NCI-H69 (cell line): ENCODE results near the gene SYT3.

Source experiments
- DNase-seq: peaks from one replicate; lab custom pipeline; 2025; lab: John Stamatoyannopoulos, UW

The SYT3 gene

GRCh38 chr19:50661766-50662650, 22.3 kb upstream of the SYT3 start:
- DNase-seq: no peak

DNA sequence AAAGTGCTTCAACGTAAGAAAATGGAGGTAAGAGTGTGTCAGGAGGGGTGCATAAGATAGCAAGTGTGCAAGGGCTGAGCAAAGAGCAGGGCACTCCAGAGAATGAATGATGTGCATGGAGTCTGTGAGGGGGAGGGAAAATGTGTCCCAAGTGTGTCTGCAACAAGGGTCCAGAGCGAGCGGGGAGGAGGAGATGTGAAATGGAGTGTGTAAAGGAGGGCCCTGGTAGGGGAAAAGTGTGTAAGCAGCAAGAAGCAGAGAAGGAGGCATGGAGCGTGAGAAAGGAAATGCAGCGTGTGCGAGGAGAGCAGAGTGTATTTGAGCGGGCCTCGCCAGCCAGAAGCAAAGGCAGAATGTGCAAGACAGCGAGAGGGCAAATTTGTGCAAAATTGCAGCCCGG, 21.3 kb upstream of the SYT3 start:
- DNase-seq: no peak

GRCh38 chr19:50660088-50660366, 20.3 kb upstream of the SYT3 start:
- no peak for DNase-seq

GRCh38 chr19:50659318-50660087, 19.8 kb upstream of the SYT3 start:
- DNase-seq: peak; percentile 38

DNA sequence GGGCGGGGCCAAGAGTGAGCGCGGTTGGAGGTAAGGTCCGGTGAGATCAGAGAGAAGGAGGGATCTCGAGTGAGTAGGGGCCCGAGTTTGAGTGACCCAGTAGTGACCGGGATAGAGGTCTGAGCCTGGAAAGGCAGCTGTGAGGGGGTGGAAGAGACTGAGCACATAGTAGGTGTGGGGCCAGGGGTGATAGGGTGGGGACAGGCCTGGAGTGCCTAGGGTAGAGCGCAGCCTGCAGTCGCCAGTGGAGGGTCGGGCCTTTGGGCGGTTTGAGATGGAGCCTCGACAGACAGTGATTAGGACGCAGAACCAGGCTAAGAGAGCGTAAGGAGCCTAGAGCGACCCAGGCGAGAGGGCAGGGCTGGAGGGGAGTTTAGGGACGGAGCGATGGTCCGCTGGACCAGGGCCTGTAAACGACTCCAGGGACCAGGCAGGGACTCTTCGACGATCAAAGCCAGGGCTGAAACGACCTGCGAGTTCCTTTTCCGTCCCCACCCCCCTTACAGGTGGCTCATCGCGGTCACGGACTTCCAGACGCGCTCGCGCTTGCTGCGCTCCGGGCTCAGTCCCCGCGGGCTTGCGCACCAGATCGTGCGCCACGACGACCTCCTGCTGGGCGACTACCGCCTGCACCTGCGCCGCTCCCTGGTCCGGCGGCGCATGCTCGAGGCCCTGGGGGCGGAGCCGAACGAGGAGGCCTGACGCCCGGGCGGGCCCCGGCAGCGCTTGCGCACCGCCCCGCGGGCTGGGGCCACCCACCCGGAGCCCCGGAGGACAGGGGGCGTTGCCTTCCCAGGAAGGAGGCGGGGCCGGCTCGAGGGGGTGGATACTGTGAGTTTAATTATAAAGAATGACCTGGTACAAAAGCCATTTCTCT, 19.0 kb upstream of the SYT3 start:
- peak; percentile 80 for DNase-seq

GRCh38 chr19:50657712-50658440, 18.2 kb upstream of the SYT3 start:
- peak; percentile 59 for DNase-seq

- DNase-seq: no peak
Measured at GRCh38 chr19:50657222-50657669, 17.6 kb upstream of the SYT3 start.

DNA sequence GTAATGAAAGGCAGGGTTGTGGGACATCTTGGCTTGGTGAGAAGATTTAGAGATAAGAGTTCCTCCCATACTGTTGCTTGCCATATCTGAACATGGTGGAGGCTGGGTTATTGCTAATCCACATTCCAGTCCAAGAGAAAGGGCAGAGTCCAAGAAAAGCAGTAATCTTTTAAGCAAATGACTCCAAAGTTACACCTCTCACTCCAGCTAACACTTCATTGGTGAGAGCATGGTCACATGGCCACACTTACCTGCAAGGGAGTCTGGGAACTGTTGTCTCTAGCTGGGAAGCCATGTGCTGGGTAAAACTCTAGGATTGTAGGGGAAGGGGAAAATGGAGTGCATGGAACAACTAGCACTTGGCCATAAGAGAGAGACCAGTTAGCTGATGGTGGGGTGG, 15.2 kb upstream of the SYT3 start:
- no peak for DNase-seq

DNA sequence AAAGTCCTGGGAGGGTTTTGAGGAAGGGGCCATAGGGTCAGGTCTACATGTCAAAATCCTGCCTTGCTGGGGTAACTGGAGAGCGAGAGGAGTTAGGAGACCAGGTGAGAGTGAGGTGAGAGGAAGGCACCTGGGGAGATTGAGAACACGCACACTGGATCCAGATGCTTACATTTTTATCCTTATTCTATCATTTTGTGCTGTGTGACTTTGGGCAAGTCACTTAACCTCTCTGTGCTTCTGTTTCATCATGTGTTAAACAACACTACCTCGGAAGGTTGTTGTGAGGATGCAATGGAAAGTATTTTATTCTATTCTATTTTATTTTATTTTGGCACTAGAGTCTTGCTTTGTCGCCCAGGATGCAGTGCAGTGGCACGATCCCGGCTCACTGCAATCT, 13.0 kb upstream of the SYT3 start:
- DNase-seq: no peak

GRCh38 chr19:50651174-50651573, 11.5 kb upstream of the SYT3 start:
- DNase-seq: no peak

DNA sequence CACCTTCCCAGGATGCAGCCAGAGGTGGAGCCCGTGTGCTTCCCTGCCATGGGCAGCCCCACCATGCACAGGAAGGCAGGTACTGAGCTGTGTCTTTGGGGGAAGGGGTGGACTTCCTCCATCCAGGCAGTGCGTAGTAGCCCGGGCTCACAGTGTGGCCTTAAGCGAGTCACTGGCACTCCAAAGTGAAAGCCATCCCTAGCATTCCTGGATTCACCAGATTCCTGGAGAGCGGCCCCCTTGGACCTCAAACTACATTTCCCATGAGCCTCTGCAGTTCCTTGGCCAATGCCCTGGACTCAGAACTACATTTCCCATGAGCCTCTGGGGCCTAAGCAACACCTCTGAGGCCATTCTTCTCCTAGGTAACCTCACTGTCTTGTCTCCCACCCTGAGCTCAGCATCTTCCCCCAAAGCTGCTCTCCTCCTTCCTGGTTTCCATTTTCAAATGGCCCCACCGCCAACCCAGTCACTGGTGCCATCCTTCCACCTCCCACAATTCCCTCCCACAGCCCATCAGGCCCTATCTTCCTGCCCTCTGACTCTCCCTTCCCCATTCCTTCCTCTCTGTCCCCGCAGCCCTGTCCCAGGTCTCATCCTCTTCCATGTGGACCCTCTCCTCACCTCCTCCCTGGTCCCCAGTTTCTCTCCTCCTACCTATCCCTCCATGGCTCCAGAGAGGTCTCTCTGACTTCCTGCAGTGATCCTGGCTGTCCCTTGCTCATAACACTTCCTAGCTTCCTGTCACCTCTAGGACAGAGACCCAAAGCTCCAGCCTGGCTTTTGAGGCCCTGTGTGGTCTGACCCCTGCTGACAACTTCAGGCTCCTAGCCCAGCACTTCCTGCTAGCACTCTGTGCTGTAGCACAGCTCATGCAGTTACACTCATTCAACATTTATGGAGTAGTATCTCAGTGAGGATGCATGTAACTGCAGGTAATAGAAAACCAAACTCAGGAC, 10.0 kb upstream of the SYT3 start, which contains the start of gene C19orf81:
C19orf81 (plus strand) TSS at position 13 of the 959 bp plus-strand sequence; CDS start at position 13, 0 bp downstream.
- no peak for DNase-seq

DNA sequence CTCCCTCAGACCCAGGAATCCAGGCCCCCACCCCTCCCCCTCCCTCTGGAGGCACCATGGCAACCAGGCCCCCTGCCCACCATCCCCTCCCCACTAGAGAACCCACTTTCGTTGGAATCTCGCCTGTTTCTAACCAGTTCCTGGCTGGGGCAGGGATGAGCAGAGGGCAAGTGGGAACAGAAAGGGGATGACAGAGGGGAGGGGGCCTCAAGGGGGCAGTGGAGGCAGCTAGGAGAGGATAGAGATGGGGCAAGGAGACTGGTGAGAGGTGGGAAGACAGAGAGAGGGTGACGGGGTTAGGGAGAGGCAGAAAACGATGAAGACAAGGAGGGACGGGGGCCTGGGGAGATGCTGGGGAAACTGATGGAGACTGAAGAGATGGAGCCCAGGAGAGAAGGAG, 9.0 kb upstream of the SYT3 start:
- no peak for DNase-seq

- no peak for DNase-seq
Measured at GRCh38 chr19:50647879-50648615, 8.4 kb upstream of the SYT3 start.

GRCh38 chr19:50646074-50646807, 6.6 kb upstream of the SYT3 start:
- DNase-seq: no peak

- no peak for DNase-seq
Measured at GRCh38 chr19:50645107-50645506, 5.4 kb upstream of the SYT3 start.

- no peak for DNase-seq
Measured at GRCh38 chr19:50644315-50644915, 4.7 kb upstream of the SYT3 start.

GRCh38 chr19:50640368-50640767, 687 bp upstream of the SYT3 start:
- no peak for DNase-seq

GRCh38 chr19:50638600-50638999, 1.1 kb downstream of the SYT3 start:
- DNase-seq: no peak
